ENCODE results near the gene STON1.

The STON1 gene

DNA sequence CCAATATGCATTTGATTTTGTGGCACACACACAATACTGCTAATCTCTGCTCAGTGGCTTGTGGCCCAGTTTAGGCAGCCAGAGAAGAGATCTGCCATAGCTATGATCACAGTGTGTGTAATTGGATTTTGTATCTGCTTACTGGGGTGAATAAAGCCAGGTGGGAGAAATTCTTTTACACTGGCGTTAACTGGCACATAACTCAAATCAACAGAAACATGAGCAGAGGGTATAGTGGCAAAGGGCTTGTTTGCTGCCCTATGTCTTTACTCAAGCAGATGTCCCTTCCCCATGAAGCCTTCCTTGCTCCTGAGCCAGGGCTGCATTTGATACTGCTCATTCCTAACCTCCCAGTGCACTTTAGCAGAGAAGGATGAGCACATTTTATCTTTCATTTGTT is 28.5 kb downstream of the STON1 start:
- no peak overlapping the region for H3K4me3 ChIP-seq (ENCODE audit: low read depth, low read length)
- TF ChIP-seq, protein P1, sequence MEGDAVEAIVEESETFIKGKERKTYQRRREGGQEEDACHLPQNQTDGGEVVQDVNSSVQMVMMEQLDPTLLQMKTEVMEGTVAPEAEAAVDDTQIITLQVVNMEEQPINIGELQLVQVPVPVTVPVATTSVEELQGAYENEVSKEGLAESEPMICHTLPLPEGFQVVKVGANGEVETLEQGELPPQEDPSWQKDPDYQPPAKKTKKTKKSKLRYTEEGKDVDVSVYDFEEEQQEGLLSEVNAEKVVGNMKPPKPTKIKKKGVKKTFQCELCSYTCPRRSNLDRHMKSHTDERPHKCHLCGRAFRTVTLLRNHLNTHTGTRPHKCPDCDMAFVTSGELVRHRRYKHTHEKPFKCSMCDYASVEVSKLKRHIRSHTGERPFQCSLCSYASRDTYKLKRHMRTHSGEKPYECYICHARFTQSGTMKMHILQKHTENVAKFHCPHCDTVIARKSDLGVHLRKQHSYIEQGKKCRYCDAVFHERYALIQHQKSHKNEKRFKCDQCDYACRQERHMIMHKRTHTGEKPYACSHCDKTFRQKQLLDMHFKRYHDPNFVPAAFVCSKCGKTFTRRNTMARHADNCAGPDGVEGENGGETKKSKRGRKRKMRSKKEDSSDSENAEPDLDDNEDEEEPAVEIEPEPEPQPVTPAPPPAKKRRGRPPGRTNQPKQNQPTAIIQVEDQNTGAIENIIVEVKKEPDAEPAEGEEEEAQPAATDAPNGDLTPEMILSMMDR (IDR thresholded peaks at IDR 0.05; ENCODE audit: low read depth, low read length) = no peak

DNA sequence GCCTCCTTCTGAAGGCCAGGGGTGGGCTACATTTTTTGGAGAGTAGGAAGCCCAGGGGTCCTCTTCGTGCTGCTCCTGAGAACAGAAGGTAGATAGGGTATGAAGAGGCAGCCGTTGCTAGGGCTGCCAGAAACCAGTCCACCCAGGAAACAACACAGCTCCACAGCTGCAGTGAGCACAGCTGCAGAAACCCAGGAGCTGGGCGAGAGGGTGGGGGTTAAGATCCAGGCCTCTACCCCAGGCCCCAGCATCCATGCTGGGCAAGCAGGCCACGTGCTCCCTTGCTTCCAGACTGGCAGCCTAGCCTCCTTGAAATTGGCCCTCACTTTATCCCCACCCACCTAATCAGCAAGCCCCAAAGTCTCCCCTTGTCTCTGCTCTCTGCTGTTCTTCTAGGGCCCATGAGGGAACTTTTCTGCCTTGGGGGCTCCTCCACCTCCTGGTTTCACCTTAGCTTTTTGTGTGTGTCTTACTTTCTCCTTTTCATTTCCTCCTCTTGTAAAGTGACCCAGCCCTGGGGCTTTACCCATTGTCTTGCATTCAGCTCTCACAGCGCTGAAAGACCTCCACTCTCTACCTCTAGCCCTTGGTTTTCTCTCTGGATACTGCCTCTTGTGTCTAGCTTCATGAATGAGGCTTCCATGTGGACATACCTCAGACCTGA is 30.7 kb downstream of the STON1 start:
- TF ChIP-seq, protein P1 (IDR thresholded peaks at IDR 0.05; ENCODE audit: low read depth, low read length) = no peak
- no peak overlapping the region for H3K4me3 ChIP-seq (ENCODE audit: low read depth, low read length)

DNA sequence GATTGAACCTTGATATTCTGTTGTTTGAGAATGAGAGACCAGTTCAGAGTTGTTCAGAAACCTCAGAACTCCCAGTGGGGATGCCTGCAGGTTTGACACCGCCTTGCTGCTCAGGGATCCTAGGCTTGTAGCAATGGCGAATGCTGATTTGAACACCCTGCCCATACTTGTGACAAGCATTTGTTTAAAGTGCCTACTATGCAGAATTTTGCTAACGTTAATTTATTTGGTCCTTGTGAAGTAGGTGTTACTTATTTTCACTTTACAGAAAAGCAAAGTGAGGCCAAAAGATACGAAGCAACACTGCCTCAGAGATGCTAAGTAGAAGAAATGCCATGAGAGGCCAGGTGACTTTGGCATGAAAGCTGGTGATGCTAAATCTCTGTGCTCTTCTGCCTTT is 32.3 kb downstream of the STON1 start:
- TF ChIP-seq, protein P1 (IDR thresholded peaks at IDR 0.05; ENCODE audit: low read depth, low read length) = no peak

DNA sequence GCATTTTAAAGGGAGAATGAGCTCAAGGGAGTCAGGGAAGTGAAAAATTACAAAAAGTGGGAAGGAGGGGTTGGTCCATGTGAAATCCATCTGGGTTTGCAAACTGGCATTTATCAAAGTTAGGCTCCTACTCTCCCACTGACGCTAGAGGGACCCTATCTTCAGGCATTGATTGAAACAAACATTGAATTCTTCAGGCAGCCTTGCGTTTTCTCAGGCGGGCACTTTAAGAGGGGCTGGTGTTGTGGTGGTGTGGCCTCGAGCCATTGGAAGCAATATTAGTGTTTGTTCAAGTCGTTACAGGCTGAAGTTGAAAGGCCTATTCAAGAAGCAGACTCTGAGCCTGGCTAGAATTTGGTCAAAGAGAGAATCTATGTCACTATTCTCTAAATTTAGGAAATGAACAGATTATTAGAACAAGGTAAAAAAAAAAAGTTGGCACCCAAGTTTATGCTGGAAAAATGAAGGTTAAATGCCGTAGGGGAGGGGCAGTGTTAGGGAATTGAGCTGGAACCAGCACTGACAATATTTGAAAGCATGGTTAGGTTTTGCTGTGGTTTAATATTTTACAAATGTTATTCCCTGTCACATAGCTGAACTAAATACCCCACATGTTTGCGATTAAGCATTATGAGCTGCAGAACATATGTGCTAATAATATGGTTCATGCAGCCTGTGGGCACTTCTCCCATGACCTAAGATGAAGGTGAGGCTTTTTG is 36.8 kb downstream of the STON1 start:
- TF ChIP-seq, protein P1 (IDR thresholded peaks at IDR 0.05; ENCODE audit: low read depth, low read length) = peak; percentile 48

More for the DNA sequence above, 32.3 kb downstream of the STON1 start:
- H3K4me3 ChIP-seq (ENCODE audit: low read depth, low read length) = no peak overlapping the region

DNA sequence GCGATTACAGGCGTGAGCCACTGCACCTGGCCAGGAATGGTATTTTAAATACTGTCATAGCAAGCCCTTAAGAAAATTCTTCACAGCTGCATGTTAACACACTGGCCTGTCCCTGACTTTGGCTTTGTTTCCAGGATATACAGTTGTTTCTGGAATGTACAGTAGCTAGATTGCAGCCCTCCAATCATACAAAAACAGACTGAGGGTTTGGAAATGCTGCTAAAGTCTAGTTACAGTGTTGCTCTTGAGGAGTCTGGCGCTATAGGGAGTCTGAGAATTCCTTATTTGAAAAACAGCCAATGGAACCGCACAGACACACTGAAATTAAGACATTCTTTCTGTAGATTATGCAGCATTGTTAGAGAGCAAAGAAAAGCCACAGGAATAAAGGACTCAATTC is 37.7 kb downstream of the STON1 start:
- no peak overlapping the region for H3K4me3 ChIP-seq (ENCODE audit: low read depth, low read length)
- TF ChIP-seq, protein P1 (IDR thresholded peaks at IDR 0.05; ENCODE audit: low read depth, low read length) = no peak

More for the DNA sequence above, 36.8 kb downstream of the STON1 start:
- H3K4me3 ChIP-seq (ENCODE audit: low read depth, low read length) = no peak overlapping the region

DNA sequence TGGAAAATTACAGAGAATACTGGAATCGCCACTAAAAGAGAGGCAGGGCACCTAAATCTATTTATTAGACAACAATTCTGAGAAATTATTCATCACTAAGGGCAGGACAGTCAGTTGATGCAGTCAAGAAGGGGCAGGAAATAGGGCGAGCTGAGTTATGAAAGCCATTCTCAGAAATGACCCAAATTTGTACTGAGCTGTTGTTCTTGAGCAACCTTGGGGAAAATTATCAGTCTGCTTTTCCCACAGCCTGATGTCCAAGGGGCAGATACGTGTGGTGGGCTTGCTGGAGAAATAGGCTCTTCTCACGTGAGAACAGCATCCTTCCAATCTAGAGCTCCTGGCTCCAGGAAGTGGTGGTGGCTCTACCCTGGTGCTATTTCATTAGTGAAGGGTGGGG is 38.6 kb downstream of the STON1 start:
- H3K4me3 ChIP-seq (ENCODE audit: low read depth, low read length) = no peak overlapping the region
- TF ChIP-seq, protein P1 (IDR thresholded peaks at IDR 0.05; ENCODE audit: low read depth, low read length) = no peak

DNA sequence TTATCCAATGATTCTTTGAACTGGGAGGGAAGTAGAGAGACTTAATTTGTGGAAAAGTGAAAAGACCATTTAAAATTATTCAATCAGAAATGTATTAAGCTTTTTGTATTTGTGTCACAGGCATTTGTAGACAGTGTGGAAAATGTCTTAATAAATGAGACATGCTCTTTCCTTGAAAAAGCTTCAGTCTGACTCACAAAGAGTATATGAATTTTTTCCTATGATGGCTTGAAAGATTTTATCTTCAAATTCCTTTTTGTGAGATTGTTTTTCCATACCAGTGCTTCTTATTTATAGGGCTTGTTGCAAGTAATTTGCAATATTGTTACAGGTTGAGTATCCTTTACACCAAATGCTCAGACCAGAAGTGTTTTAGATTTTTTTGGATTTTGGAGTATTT is 39.5 kb downstream of the STON1 start:
- TF ChIP-seq, protein P1 (IDR thresholded peaks at IDR 0.05; ENCODE audit: low read depth, low read length) = no peak
- H3K4me3 ChIP-seq (ENCODE audit: low read depth, low read length) = no peak overlapping the region
